ENCODE results near the gene TMEM203. TPM values are rescaled to one million over a fixed set of nuclear protein-coding genes. Genes with fewer than 3 reads are reported as not detected.

The TMEM203 gene
- total RNA-seq, 1 donor from 2014 or later: 36.2 TPM

DNA sequence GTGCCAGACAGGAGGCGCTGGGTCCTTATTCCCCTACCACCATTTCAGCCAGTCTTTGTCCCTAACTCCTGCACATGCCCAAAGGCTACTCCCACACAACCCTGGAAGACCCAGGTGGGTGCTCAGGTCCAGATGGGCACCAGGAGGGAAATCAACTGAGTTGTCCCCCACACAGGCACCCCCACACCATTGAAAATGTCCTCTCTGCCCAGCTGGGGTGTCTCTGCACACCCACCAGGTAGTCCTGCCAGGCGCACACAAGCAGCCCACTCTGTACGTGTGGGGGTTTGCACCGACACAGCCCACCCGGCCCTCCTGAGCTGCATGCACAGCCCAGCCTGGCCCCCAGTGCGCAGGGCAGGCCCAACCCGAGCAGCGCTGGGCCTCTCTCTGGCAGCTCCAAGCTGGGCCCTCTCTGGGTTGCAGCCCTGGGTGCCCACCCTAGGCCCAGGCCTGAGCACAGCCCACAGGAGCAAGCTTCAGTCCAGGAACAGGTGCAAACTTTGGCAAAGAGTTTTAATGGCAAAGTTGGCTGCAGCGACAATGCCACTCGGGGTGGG lies 14.4 kb upstream of the TMEM203 start:
- no peak for DNase-seq (ENCODE audit: low spot score)

DNA sequence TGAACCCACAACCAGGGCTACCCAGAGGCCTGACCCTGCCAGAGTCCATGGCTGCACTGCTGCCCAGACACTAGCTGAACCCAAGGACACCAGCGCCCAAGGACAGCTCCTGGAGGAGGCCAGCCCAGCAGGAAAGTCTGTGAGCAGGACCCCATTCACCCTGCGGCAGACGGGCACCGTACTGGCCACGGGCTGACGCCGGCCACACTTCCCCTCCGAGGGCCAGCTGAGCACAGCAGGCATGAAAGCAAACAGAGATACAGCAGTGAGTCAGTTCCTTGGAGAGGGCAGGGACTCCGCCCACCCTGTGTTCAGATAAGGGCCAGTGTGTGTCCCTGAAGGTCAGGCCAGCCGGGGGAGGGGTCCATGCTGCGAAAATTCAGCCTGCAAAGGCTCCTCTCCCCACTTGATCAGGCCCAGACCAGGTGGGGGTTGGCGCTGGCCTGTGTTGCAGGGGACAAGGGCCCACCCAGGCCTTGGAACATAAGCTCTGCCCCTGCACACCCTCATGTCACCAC lies 13.4 kb upstream of the TMEM203 start:
- DNase-seq (ENCODE audit: low spot score): no peak

DNA sequence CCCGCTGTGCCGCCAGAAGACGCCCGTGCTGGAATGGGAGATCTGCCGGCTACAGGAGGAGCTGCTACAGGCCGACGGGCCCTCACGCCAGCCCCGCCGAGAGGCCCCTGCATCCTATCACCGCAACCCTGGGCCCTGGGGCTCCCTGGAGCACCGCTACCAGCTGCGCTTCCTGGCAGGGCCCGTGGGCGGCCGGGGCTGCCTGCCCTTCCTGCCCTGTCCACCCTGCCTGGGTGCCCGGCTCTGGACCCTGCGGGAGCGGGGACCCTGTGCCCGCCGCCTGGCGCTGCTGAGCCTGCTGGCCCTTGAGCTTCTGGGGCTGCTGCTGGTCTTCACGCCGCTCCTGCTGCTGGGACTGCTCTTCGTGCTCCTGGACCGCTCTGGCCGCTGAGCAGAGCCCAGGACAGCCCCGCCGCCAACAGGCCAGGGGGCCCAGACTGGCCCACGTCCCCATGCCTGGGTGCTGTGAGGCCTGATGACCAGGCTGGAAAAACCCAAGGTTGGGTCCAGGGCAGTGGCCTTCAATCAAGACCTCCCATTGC lies 12.8 kb upstream of the TMEM203 start:
- DNase-seq (ENCODE audit: low spot score): no peak

DNA sequence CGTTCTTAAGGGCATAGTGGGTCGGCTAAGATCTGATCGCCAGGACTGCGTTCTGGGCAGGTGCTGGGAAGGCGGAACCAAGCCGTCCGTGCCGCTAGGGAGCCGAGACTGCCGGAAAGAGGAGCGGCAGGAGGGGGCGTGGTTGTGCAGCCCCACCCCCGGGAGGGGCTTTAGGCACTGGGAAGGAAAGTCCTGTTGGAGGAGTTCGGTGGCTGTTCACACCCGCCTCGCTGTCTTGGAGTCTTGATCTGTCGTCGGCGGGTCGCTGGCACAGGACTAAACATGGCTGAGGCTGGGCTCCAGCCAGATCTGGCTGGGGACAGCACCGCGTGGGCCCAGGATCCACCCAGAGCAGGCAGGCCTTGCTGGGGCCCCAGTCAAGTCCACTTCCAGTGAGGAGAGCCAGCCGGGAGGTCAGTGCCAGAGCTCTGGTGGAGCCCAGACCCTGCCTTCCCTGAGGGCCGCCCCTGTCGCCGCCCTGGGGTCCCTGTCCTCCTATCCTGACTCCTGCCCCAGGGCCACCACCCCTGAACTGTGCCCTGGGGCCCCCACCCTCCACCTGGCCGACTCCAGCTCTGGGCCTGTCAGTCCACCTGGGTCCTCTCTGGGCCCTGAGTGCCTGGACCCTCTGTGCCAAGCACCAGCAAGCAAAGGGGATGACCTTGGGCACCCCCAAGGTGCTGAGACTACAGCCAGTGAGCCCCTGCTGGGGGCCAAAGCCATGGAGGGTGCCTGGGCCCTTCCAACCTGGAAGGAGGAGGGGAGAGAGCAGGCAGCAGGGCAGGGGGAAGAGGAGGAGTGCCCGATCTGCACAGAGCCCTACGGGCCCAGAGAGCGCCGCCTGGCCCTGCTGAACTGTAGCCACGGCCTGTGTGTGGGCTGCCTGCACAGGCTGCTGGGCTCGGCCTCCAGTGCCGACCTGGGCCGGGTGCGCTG lies 12.1 kb upstream of the TMEM203 start:
- peak; percentile 90 for DNase-seq (ENCODE audit: low spot score)

DNA sequence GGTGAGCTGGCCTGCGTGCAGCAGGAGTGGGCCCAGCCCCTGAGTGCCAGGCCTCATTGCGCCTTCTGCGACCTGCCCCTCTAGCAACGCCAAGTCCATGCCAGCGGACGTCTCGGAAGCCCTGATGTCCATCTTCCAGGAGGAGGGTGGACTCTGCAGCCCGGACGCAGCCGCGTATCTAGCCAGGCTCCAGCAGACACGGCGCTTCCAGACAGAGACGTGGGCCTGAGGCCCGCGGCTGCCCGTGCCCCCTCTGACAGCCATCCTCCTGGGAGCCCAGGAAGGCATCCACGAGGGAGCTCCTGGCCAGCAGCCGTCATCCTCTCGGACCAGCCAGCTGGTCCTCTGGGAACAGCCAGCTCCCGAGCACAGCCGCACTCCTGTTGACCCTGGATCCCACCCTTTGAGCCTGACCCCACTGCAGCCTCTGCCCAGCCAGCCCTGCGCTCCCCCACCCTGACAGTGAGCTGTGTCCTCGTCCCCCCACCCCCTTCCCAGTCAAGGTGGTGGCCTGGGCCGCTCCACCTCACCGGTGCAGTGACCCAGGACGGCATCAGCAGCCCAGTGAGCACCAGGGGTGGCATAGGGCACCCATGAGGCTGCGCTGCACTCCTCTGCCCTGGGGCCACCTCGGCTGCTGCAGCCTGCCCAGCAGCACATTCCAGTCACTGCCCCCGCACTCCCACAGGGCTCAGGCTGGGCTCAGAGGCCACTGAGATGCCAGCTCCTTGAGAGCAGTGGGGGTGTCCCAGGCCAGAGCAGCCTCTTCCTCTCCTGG lies 10.9 kb upstream of the TMEM203 start:
- DNase-seq (ENCODE audit: low spot score): no peak

DNA sequence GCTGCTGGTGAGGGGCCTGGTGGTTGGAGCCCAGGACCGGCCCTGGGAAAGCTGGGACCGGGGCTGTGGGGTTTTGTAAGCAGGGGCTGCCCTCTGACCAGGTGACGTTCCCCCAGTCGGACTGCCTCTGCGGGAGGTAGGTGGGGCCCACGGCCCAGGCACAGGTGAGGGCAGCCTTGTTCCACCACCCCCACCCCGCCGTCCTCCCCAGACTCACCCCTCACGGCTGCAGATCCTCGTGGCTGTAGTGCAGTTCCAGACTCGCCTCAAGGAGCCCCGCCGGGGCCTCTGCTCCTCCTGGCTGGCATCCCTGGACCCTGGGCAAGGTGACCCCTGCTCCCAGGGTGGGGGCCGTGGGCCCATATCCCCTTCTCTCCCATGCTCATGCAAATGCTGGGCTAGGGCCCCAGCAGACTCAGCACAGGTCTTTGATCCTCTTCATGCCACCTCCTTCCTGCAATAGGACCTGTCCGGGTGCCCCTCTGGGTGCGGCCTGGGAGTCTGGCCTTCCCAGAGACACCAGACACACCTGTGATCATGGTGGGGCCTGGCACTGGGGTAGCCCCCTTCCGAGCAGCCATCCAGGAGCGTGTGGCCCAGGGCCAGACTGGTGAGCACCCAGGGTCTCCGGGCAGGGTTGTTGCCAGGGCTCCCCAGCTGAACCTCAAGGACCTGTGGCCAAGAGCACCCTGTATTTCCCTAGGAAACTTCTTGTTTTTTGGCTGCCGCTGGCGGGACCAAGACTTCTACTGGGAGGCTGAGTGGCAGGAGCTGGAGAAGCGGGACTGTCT lies 9.9 kb upstream of the TMEM203 start:
- no peak for DNase-seq (ENCODE audit: low spot score)

DNA sequence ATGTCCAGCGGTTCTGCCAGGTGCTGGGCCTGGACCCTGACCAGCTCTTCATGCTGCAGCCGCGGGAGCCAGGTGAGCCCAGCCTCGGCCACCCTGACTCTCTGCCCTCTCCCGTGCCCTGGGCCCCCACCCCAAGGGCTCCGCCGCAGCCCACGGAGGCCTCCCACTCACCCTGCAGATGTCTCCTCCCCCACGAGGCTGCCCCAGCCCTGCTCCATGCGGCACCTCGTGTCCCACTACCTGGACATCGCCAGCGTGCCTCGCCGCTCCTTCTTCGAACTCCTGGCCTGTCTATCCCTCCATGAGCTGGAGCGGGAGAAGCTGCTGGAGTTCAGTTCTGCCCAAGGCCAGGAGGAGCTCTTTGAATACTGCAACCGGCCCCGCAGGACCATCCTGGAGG lies 9.2 kb upstream of the TMEM203 start:
- no peak for DNase-seq (ENCODE audit: low spot score)

DNA sequence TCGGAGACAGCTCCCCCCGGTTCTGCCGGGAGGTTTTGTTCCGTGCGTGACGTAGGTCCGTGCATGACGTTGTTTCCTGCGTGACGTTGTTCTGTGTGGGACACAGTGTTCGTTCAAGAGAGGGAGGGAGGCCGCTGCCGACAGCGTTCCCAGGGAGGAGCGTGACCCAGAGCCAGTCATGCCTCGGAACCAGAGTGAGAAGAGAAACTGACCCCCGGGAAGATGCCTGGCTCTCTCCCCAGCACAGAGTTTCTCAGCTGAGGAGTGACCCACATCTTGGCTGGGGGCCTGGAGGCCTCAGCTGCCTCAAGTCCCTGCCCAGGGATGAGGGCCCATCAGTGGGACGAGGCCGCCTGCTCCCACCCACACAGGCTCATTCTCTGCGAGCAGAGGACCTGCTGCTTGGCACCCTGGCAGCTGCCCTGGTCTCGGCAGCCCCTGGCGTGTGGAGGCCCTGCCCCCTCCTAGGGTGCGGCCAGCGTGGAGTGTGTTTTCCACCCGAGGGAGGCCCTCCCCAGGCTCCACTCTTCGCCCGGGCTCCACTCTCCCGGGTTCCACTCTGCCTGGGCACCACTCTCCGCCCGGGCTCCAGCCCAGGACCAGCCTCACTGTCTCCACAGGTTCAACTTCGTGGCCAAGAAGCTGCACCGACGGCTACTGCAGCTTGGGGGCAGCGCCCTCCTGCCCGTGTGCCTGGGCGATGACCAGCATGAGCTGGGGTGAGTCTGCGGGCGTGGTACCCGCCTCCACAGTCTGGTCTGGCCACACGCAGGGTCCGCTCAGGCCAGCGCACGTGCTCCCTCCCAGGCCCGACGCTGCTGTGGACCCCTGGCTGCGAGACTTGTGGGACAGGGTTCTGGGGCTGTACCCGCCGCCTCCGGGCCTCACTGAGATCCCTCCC lies 8.0 kb upstream of the TMEM203 start:
- DNase-seq (ENCODE audit: low spot score): no peak

DNA sequence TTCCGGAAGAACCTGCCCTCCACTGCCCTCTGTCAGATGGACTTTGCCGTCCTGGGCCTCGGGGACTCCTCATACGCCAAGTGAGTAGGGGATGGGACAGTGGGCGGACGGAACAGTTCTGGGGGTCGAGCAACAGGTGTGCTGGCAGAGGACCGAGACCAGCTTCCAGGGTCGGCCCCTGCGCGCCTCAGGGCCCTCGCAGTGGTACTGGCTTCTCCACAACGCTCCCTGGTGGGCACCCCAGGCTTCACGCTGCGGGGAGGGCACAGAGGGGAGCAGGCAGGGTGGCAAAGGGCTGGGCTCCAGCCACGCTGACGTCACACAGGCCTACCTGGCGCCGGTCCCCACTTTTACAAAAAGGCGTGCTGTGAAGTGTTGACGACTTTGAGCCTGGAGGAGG lies 7.1 kb upstream of the TMEM203 start:
- no peak for DNase-seq (ENCODE audit: low spot score)

DNA sequence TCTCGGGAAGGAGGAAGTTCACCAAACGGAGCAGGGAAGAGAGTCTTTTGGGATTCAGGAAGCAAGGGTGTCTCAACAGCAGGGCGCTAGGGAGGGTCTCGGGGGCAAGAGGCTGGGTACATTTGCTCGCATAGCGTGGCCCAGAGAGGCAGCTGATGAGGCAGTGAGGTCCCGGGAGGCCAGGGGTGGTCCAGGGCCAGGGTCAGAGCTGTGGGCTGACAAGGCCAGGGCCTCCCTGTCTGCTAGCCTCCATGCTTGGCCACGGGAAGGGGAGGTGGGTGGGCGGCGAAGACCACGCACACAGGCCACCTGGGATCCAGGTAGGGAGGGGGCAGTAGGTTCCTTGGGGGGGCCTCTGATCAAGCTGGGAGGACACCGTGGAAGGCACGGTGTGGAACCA lies 6.1 kb upstream of the TMEM203 start:
- no peak for DNase-seq (ENCODE audit: low spot score)

DNA sequence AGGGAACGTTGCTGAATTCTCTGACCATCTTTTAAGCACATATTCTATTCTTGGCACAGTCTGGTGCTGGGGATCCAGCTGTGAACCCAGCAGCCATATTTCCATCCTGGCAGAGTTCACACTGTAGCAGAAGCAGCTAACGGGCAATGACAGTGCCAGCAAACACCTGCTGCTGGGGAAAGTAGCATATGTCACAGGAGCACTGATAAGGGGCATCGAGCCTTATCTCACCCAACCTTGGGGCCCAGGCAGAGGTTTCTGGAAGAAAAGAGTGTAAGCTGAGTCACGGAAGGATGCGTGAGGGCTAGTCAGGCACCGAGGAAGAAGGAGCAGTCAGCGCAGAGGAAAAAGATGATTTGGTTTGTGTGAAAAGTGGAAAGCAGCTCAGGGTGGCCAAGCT lies 1.2 kb upstream of the TMEM203 start:
- DNase-seq (ENCODE audit: low spot score): no peak

DNA sequence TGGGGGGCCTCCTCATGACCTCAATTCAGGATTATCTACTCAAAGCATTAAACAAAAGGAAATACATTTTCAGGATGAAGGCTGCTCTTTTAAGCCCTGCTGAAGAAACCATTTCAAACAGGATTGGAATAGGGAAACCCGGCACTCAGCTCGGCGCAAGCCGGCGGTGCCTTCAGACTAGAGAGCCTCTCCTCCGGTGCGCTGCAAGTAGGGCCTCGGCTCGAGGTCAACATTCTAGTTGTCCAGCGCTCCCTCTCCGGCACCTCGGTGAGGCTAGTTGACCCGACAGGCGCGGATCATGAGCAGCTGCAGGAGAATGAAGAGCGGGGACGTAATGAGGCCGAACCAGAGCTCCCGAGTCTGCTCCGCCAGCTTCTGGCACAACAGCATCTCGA lies 720 bp downstream of the TMEM203 start:
- no peak for DNase-seq (ENCODE audit: low spot score)

DNA sequence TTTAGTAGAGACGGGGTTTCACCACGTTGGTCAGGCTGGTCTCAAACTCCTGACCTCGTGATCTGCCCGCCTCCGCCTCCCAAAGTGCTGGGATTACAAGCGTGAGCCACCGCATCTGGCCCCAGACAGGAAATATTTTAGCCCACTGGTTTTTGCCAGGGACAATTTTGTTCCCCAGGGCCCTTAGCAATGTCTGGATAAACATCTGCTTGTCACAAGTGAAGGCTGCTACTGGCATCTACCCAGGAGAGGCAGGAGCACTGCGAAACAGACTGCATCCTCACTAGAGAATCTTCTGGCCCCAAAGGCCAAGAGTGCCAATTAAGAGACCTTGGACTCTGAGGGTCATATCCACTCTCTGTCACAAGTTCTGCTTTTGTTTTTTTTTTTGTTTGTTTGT lies 2.5 kb downstream of the TMEM203 start:
- DNase-seq (ENCODE audit: low spot score): no peak

DNA sequence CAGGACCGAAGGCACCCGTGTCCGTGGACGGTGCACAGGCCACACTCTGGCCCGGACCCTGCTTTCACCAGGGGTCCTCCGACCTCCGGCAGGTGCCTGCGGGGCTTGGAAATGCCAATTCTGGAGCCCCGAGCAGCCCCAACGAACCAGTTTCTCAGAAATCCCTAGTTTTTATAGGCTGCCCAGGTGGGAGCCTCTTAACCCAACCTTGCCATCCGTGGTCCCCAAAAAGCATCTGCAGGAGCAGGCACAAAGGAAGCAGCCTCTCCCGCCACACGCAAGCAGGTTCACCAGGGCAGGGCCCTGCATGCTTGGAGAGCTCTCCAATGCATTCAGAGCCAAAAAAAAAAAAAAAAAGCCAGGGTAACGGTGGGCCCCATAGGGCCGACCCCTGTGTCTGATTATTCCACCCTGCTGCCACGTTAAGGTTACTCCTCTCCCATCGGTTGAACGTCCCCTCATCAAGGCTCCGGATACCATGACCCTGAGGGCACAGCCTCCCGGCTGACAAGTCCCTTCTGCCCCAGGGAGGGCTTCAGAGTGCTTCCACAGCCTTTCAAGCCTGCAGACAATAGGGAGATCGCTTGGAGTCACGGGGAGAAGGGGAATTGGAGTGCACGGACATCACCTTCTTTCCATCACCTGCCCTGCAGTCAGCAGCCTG lies 4.1 kb downstream of the TMEM203 start:
- DNase-seq (ENCODE audit: low spot score): no peak

DNA sequence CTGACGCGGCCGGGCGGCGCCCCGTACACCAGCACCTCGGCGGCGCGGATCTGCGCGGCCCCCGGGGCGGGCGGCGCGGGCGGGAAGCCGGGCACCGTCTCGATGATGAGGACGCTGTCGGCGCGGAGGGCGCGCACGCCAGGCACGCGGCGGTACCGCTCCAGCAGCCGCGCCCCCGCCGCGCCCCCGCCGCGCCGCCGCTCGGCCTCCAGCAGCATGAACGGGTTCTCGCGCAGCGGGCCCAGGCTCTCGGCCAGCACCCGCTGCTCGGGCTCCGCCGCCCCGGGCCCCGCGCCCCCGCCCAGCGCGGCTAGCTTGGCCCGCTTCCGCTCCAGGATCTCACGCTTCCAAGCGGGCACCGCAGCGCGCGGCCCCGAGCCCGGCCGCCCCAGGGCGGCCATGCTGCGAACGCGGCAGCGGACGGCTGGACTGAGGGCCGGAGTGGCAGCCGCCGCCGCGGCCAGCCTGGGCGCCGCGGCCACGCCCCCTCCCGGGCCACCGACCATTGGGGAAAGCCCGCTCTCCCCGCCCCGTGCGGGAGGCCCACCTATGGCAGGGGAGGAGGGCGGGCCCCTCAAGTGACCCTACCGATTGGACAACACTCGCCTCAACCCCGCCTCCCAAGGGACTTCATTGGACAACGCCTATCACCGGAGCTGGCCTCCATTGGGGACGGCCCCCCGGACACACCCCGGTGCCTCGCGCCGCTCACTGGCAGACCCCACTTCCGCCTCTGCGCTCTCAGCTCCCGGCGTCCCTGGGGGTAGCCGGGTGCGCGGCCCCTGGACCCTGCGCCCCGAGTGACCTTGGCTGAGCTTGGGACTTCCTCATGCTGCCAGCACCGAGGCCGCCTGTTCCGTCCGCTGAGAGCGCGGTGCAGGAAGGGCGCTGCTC lies 4.9 kb downstream of the TMEM203 start, which contains the start of gene TPRN:
Gene TPRN, minus strand, starts transcription at position 431 of the 894 bp plus-strand sequence. Its CDS starts 30 bp downstream, at position 401.
- peak; percentile 99 for DNase-seq (ENCODE audit: low spot score)

DNA sequence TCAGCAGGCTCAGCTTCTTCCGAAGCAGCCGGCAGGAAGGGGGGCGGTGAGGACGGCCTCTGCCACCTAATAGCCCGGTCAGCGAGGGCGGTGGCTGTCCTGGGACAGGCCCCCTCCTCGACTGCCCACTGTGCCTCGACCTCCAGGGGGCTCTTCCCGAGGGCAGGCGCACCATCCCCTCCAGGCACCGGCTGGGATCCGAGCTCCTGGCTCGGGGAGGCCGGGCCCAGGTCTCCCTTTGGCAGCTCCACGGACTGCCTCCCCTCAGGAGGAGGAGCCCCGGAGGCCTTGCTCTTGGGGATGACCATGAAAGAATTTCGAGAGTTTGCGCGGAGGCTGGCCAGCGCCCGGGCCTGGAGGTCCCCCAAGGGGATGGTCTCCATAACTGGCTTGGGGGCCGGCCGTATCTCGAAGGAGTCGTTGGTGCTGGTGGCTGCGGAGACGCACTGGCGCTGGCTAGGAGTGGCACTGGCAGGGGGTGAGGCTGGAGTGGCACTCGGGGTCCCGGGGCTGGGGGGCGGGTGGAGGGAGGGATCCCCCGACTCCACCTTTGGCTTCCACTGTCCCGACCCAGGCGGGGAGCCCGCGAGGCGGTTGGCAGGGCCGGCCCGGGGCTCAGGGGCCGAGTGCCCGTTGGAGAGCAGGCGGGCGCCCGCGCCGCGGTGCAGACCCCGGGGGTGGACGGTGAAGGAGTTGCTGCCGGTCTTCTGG lies 5.9 kb downstream of the TMEM203 start:
- no peak for DNase-seq (ENCODE audit: low spot score)

DNA sequence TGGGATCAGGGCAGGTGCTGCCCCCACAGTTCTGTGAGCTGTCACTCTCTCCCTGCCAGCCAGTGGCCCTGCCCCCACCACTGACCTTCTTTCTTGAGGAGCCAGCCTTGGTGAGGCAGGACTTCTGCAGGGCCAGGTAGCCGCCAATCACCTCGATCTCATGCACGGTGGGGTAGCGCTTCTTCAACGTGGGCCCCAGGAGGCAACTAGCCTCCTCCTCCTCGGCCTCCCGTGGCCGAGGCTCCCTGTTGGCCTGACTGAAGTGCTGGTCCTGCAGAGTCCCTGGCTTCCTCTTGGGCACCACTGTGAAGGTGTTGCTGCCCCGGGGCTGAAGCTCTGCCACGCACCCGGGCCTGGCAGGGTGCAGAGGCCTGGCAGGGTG lies 6.6 kb downstream of the TMEM203 start:
- DNase-seq (ENCODE audit: low spot score): no peak
